AG20443 (cell line): ENCODE measurements around the gene KCTD18.
A peak's percentile ranks its signal among the peaks of the same experiment; 100 is the strongest.

Experiments used
- DNase-seq: peaks from one replicate; pipeline ENCODE4 v3.0.0; 2012; ENCODE audit warnings: low spot score, mixed read lengths

KCTD18 gene

DNA sequence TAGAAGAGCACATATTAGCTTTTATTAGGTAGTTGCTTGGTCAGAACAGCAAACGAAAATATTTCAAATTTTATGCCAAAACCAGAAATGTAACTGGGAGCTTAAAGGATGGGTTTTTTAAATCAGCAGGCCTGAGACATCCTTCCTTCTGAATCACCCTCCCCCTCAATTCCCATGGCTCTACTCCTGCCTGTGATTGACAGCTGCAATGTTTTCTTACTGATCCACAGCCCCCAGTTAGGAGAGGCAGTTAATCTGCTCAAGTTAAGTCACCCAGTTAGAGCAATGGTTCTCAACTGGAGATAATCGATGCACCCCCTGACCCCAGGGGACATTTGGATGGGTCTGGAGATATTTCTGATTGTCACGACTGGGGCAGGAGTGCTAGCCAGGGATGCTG is 24.9 kb downstream of the KCTD18 start:
- DNase-seq: no peak

DNA sequence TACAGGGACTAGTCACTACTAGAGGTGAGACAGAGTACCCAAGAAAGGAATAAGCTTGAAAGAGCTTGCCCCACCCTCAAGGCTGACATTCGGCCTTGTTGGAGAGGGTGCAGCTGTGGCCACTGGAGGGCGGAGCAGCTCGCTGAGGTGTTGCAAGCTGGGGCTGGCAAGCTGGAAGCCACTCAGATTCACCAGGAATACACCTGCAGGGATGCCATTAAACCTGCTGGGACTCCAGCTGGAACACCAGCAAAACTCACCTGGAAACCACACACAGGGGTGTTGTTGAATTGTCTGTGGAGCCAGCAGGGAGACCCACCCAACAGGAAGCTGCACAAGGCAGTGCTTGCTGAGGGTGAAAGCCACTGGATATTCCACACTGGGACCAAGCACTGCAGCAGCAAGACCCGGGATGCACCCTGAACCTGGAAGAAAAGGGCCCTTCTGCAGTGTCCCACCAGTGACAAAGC is 26.1 kb downstream of the KCTD18 start:
- peak; percentile 39 for DNase-seq

DNA sequence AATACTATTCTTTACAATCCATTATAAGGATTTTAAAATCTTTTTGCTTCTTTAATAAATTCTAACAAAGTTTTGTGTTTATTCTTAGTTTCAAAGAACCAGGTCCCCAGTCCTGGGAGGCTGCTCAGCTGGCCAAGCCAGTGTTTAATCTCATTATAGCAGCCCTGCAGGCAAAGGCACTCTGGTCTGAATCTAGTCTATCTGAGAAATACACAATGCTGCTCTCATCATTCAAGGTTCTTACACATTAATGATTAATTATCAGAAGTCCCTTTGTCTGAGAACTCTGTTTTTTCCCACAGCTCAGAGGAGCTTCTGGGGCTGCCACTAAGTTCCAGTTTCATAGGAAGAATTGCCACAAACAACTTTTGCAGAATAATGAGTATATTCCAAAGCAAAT is 27.7 kb downstream of the KCTD18 start:
- DNase-seq: no peak

DNA sequence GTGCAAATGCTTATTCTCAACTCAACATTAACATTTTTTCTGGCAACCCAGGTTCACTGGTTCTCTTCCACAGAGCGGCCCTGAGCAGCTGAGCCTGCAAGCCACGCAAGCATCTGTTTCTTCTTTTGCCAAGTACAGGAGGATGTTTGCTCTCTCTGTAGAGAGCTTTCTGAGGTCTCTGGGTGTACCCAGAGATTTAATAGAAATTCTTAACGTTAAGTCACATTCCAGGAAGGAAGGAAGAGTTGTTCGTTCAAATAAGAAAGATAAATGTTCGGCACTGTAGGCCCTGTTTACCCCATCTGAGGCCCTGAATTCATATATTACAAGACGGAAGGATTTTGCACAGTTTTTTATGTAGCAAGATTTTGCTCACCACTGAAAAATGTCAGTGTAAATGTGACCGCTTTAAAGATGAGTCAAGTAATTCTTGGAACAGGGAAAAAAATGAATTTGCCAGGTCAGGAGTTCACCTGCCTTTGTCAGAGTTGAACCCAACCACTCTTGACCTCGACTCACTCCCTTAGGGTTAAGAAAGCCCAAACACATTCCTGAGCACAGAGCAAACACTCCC is 30.1 kb downstream of the KCTD18 start:
- DNase-seq: peak; percentile 59

DNA sequence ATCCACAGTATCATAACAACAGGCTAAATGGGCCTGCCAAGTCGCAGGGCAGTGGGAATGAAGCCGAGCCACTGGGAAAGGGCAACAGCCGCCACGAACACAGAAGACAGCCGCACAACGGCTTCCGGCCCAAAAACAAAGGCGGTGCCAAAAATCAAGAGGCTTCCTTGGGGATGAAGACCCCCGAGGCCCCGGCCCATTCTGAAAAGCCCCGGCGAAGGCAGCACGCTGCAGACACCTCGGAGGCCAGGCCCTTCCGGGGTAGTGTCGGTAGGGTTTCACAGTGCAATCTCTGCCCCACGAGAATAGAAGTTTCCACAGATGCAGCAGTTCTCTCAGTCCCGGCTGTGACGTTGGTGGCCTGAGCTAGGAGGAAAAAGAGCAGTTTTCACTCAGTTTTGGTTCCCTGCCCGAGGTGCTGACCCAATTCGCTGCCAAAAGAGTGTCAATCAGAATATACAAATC is 32.2 kb downstream of the KCTD18 start:
- no peak for DNase-seq

DNA sequence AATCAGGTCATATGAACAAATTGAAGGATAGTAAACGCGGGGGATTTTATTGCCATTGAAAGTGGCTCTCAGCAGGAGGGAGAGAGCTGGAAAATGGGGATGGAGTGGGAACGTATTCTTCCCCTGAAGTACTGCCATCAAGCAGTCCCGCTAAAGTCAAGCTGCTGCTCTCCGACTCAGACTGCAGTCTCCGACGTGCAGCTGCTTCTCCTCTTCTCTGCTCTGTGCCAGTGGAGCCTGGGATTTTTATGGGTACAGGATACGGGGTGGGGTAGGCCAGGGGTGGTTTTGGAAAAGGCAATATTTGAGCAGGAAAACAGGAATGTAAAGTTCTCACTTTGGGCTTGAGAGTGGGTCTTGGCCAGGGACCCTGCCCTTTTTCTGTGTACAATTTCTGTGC is 33.0 kb downstream of the KCTD18 start:
- DNase-seq: no peak

DNA sequence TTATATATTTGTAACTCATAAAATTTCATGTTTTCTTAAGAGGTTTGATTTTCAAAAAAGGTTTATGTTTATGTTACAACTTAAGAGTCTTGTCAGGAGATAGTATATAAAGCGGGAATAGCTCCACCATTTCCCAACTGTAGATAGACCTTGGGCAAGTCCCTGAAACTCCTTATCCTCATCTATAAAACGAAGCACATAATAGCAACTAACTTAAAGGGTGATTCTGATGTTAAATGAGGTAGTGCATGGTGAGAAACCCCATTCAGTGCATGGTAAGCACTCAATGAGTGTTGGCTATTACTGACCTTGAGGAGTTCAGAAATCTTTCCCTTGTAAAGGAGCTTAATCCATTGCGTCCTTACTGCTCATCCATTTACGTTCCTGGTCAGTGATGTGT is 34.1 kb downstream of the KCTD18 start:
- DNase-seq: no peak

DNA sequence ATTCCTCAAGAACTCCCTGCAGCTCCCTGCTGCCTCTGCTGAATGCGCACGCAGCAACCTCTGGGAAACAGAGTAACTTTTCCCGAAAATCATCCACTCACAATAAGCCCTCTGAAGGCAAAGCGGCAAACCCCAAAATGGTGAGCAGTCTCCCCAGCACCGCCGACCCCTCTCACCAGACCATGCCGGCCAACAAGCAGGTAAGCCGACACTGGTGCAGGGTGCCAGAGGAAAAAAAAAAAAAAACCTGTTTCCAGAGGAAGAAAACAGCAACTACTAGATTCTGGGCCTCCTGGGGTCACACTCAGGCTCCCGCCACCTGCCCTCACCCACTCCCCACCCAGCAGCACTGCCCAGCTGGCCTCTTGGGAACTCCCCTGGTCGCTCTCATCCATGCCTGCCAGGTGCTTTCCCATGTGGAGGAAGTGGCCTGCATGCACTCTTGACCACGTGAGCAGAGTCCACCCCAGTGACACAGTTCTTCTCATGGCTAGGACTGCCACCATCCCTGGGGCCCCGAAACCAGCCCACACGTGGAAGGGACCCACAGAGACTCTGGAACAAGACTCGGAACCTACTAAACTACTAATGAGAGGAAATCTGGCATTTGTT is 36.9 kb downstream of the KCTD18 start:
- no peak for DNase-seq

DNA sequence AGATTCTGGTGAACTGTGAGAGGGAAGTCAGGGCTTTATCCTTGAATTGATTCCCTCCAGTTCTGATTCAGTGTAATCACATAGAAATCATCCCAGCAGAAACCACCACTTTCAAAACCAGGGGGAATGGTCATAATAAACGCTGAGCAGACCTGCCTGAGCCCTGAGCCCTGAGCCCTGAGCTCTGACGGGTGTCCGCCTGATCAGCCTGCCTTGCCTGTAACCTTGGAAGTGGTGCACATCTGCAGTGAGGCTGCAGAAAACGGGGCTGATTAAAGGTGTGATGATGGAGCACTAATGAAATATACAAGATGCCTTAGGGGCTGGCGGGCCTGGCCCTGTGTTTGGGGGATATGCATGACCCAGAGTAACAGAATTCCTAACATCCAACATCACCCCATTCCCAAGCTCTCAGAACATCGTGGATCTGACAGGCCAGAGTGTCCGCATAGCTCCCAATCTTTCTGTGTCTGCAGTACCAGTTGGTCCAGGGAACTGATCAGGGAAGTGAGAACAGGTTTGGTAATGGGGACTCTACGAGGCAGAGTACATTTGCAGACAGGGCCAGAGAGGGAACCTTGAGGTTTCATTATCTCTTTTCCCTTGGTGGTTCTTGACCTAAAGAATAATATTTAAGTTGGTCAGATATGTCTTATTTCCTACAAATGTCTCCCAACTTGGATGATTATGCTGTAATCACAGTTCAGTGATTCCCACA is 37.8 kb downstream of the KCTD18 start:
- no peak for DNase-seq

DNA sequence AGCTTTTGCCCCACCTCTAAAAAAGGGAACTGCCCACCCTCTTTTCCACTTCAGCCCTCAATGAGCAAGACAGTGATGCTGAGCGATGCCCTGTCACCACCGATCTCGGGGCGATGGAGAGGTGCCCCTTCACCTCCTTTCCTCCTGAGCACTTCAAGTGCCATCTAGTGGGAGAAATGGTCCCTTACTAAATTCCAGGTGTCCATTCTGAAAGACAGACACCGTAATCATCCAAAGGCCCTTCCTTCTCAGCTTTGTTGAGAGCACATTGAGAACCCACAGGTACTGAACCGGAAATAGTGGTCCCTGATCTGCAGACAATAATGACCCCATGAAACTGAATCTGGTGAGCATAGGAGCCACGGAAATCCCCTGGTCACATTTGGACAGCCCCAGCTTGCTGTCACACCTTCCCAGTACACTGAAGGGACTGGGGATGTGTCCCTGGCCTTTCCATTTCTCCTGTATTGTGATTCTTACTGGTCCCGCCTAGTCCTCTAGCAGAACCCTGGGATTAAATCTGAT is 38.5 kb downstream of the KCTD18 start:
- DNase-seq: peak; percentile 28

DNA sequence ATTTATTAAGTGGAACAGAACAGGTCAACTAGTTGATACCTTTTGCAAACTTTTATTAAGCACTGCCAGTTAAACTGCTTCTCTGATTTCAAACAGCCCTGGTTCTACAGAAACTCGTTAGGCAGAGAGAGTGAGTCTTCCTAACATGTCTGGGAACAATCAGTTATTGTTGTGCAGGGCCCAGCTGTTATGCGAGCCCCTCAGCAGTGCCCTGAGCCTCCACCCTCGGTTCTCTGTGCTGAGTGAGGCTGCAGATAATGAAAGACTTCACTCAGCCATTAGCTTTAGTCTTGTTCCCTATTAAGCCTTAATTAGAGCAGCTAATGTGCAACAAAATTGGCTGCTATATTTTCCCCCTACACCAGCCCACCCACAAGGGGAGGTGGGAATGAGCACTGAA is 39.6 kb downstream of the KCTD18 start:
- no peak for DNase-seq

DNA sequence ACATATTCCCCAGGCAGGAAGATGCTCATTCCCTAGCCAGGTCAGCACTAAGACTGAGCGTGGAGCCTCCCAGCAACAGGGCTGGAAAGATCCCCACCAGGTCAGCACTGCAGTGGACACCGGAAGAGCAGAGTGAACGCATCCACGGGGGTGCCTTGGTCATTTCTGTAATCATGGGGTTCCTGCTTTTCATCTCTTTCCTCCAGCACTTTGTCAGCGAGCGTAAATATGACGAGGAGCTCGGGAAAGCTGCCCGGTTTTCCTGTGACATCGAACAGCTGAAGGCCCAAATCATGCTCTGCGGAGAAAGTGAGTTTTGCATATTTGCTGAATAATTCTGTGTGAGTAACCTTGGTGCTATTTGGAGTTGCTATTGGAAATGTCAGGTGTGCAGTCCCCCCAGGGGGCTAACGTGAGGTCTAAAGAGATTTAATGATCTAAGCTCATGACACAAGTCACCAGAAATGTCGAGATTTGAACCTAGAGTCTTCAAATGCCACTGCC is 40.1 kb downstream of the KCTD18 start:
- no peak for DNase-seq

DNA sequence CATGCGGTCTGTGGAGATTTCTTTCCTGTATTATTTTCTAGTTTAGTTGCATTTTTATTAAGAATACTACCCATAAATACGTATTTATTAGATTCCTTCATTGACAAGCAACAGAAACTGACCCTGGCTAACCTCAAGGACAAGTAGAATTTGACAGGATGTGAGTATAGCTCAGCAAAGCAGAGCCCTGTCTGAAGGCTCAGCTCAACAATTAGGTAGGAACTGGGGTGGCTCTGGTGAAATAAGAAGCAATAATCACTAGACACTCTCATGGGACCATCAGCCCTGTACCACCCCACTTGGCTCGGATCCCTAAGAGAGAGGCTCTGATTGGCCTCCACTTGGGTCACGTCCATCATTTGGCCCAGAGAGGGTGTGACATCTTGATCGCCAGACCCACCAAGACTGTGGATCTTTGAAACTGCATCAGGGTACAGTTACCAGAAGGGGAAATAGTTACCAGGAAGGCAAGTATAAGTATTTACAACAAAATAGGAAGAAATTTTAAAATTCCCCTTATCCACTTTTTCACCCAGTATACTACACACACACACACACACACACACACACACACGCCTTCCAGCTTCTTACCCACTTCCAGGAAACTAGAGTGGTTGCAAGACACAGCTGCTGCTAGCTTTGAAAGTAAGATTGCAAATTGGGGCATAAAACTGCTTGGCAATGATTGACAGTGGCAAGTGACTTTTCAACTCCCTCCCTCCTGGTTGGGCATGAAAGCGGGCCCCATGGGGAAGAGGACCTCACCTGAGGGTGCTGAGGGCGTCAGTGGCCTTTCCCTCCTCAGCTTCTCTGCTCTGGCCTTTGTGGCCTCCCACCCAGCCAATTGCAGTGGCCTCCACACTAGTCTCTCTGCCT is 41.8 kb downstream of the KCTD18 start:
- DNase-seq: no peak

DNA sequence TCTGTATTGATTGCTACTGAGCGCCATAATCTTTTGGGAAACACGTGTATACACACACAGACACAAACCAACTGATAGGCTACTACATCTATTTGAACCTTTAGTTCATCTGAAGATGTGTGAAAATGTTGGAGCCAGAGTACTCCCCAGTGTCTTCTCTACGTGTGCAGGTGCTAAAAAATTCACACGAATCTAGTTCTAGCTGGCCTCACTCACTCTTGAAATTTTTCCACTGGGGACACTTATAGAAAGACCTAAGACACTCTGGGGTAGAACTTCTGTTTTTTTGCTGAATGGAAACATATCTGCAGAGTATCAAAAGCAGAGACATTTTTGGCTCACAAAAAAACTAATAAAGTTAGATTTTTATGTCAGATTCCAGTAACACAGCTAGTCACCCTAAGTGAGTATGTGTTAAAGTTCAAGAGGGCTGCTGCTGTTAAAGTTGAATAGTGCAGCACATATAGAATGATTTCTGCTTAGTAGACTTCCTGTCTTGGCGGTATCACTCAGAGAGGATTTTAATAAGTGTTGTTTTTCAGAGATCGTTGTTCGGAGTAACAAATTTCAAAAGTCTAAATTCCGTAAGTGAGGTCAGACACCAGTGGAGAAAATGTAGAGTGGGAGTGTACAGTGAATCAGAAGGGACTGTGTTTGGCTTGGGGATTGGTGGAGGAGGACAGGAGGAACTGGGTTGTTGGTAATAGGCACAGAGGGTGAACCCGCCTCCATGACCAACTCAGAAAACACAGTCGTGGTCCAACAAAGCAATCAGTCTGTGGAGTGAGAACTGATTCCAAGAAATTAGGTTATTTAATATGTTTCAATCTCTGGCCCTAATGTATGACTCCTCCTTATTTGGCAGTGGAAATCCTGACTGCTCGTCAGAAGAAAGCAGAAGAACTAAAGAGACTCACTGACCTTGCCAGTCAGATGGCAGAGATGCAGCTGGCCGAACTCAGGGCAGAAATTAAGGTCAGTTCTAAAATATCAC is 43.1 kb downstream of the KCTD18 start:
- DNase-seq: peak; percentile 86

DNA sequence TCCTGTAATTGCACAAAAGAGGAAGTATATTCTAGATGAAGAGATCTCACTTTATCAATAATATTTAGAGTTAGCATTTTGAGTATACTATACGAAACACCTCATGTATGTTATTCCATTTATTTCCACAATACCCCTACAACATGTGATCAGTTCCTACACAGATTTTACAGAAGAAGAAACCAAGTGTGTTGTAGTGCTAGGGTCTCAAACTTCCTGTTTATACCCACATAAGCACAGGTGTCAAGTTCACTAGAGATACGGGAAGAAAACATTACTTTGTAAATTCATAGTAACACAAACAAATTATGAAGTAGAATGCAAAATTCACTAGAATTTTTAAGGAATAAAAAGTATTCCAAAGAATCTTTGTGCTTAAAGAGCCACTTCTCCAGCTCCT is 46.4 kb downstream of the KCTD18 start:
- DNase-seq: no peak

DNA sequence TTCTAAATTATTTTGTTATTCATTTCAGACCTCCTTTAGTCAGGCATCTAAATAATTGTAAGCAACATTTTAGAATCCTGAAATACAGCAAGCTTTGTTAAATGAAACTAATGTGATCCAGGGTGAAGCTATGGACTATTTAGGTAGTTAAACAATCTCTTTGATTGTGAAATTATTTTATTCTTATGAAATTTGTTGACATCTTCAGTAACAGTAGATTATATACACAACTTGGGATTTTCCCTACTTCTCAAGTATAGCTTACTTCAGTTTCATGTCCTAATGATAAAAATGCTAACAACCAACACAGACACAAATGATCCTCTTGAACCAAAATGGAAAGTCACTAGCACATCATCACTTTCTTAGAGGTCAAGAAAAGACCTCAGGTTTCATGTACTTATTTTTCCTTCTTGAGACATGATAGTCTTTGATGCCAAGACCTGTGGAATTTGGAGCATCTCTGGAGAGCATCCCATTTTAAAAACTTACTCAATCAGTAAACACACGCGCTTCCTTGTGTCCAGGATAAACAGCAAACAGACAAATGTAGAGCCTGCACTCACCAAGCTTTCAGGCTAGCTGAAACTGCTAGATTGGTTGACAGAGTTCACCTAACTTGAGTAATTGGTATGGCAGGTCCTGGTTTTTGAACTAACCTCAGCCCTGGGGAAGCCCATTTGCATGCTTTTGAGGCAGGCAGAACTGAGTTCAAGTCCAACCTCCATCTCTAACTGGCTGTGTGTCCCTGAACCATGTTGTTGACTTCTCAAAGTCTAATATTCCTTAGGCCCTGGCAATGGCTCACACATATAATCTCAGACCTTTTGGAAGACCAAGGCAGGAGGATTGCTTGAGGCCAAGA is 47.8 kb downstream of the KCTD18 start:
- DNase-seq: no peak

DNA sequence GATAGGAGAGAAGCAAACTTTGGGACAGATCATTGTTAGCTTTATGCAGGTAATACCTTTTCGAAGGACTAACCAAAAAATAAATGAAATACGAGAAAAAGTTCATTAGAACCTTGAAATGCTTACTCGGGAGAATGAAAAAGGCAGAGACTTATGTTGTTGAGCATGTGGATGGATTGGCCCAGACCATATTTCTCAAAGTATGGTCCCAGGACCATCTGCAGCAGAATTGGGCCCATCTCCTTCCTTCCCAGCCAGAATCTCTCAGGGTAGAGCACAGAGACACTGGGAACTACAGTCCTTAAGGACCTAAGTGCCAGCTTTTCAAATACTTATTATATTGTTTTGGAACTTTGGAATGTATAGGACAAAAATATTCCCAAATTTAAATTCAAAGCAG is 50.8 kb downstream of the KCTD18 start:
- DNase-seq: no peak

DNA sequence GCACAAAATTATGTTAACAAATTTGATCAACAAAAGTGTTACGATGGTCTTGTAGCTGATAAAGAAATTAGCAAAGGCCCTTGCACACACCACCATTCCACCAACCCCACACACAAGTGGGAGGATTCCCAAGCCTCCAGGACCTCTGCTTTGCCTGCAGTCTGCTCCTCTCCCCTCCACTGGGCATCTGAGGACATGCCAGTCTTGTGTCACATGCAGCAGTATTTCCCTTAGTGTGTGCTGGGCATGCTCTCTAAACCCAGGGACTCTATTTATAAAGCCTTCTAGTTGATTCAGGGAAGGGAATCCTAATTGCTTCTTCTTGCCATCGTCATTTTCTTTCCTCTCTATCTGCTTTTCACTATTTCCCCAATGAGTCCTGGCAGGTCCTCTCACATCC is 53.3 kb downstream of the KCTD18 start:
- DNase-seq: no peak

DNA sequence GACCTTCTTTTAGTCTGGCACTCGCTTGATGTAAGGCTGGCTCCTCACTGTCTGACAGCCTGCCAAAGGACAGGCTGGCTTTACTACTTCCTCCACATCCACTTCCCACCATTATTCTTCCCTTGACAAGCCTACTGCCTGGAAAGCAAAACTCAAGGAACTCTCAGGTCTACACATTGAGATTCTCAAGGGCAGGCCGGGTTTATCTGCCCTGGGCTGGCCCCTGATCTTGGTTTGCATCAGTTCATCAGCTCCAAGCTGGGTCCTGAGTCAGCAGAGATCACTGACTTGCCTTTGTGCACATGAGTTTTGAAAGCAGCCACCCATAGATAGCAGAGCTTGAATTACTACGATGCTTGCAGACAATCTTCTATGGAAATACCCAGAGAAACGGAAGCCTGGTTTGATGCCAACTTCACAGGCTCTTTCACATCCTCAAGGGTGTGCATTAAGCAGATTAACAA is 53.9 kb downstream of the KCTD18 start:
- no peak for DNase-seq
